NCI-H1048 (cell line): ENCODE measurements around the gene VTCN1.
"Not testable (repeated sequence)": the region's sequence is repeated elsewhere in the genome, so short reads cannot be mapped to it uniquely, and the experiment has no call there.

Source experiments
- DNase-seq: peaks from one replicate; lab custom pipeline; 2025; lab: John Stamatoyannopoulos, UW

Gene VTCN1, protein sequence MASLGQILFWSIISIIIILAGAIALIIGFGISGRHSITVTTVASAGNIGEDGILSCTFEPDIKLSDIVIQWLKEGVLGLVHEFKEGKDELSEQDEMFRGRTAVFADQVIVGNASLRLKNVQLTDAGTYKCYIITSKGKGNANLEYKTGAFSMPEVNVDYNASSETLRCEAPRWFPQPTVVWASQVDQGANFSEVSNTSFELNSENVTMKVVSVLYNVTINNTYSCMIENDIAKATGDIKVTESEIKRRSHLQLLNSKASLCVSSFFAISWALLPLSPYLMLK

DNA sequence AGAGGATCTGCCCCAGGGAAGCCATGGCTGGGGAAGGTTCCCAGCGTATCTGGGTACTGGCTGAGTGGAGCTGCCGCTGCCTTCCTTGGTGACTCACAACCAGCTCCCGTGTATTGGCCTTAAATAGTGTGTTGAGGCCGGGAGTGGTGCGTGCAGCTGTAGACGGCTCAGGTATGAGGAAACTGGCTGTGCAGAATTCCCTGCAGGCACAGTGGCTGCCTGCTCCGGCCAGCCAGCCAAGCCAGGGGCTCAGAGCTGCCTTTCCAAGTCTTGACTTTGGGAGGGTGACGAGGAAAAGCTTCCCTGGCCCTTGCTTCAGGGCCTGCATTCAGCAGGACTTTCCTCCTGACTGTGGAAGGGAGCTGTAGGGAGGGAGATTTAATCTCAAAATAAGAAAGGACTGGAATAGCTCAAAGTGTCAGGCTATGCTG, at the start of gene VTCN1:
TSS of gene VTCN1 (minus strand) at position 97 of the 431 bp plus-strand sequence. CDS start at position 25, 72 bp downstream.
- DNase-seq: no peak

- no peak for DNase-seq
Measured at GRCh38 chr1:117258791-117259190, 48.1 kb upstream of the VTCN1 start.

GRCh38 chr1:117258075-117258474, 47.3 kb upstream of the VTCN1 start:
- not testable (repeated sequence) for DNase-seq

GRCh38 chr1:117257291-117257690, 46.6 kb upstream of the VTCN1 start:
- no peak for DNase-seq

DNA sequence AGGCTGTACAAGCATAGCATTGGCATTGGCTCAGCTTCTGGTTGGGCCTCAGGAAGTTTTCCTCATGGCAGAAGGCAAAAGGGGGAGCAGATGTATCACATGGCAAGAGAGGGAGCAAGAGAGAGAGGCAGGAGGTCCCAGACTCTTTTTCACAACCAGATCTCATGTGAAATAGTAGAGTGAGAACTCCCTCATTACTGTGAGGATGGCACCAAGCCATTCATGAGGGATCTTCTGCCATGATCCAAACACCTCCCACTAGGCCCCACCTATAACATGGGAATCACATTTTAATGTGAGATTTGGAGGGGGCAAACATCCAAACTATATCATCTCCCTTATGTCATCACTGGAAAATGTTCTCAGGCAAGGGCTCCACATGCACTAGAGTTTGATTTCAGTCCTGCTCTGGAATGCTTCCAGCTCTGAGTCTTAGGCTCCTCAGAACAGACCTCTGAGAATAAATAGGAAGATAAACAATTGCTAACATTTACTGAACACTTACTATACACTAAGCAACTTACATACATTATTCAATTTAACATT, 39.4 kb upstream of the VTCN1 start:
- DNase-seq: no peak

DNA sequence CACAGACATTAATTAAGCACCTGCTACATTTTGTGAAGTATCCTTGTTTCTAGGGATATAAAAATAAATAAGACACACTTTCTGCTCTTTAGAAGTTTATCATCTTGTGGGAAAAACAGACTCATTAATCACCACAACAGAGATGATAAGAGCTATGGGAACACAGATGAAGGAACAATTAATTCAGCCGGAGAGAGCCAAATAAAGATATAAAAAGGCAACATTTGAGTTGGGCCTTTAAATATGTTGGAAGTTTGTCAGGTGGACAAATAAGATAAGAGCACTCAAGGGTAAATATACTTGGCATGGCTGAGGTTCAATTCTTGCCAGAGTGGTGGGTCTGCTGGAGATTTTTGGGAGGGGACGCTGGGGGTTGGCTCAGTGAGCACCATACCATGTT, 34.2 kb upstream of the VTCN1 start:
- no peak for DNase-seq

DNA sequence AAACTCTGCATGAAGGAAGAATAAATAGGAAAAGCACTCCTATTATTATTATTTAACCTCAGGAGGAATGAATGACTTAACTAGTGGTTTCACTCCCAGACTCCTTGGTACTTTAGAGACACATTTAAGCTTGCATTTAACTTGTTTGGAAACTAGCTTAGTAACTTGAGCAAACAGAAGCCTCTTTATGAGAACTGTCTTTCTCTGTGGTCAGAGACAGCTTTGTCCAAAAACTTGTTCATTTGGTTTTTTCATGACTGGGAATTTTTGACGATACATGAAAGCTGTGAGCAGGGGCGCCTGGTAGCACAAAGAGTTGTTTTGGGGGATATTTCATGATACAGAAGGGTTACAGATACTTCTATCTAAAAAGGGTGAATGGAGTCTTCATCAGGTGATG, 33.6 kb upstream of the VTCN1 start:
- no peak for DNase-seq

DNA sequence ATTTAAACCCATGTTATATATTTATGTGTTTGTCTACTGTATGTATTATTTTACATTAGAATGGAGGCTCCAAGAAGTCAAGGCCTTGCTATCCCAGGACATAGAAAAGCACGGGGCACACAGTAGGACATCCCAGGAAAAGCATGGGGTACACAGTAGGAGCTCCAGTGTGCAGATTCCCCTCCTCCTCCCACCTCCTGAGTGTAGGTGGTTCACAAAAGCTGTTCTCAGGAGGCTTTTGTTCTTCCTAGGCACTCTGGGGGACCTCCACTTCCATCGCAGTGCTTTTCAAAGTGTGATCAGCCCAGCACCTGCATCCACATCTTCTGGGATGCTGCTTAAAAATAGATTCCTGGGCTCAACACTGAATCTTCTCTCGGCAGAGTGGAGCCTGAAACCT, 30.8 kb upstream of the VTCN1 start:
- DNase-seq: no peak

DNA sequence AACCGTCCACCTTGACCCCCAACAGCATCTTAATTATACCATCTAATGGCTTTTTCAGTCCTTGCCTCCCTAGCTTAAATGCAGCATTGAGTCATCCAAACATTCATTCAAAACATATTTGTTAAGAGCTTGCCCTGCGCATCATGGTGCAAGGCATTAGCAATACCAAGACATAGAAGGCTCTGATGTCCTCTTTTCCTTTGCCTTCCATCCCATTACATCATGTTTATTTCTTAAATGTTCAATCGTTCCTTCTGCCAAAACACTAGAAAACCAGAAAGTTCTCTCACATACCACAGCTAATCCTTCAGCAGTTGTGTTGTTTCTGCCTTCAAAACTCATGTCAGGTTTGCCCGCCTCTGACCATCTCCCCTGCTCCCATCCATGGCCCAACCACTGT, 29.8 kb upstream of the VTCN1 start:
- no peak for DNase-seq

DNA sequence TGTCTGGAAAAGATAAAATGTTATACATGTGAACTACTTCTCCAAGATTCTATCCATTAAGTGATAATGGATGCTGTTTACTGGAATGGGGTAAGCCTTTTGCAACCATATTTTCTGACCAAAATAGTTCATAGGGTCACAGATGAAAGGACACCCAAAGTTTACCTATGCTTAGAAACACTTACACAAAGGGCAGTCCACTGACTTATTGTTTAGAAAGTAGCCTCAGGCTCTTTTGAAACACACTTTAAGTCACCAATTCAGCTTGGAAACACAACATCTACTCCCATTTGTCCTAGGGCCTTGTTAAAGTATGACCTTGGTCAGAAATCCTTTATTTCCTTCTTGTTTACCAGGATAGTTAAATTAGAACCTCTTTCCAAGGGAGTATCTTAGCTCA, 28.7 kb upstream of the VTCN1 start:
- DNase-seq: no peak

DNA sequence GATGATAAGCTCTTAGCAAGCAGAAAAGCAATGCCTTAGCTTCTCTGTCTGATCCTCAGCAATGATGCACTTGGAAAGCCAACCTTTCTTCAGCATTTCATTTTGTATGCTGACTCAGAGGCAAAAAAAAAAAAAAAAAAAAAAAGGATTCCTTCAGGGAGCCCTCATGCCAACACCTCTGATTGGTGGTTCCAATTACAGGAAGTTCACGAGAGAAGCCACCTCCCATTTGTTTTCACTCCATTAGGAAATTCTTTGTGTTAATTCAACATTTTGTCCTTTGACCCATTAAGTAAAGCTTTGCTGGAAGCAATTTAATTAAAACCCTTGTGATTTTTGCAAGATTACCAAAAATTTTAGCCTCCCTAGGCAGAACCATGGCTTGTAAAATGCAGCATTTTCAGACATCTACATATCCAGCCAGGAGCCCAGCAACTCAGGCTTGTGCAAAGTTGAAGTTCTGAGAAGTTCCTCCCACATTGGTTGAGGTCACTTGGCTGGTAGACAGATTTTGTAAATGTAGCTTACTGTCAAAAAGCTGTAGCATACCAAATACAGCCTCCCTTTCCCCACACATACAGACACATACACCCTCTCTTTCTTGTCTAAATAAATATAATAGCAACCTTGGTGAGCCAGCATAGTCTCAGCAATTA, 27.1 kb upstream of the VTCN1 start:
- no peak for DNase-seq

DNA sequence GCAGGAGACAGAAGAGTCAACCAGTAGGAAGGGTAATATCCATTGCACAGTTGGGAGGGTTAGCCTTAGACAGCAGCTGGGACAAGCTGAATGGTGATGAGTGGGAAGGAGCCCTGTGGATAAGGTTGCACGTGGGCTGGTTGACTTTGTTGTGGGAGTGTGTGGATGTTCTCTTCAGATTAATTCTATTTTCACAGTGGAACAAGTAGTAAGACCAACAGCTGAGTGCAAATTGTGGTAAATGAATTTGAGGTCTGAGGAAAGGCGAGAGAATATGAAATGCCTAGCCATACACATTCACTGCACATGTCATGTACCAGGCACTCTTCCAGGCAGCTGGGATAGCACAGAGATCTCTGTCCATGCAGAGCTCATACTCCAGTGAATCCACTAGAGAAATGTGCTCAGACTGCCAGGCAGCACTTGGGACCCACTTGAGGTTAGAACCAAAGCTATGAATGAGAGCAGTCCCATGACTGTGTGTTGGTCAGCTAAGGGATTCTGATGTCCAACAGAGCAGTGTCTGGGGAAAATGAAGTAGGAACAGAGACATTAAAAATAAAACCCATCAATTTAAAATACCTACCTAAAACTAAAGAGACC, 25.2 kb upstream of the VTCN1 start:
- DNase-seq: no peak

- DNase-seq: peak; percentile 88
Measured at GRCh38 chr1:117232531-117232930, 21.8 kb upstream of the VTCN1 start.

DNA sequence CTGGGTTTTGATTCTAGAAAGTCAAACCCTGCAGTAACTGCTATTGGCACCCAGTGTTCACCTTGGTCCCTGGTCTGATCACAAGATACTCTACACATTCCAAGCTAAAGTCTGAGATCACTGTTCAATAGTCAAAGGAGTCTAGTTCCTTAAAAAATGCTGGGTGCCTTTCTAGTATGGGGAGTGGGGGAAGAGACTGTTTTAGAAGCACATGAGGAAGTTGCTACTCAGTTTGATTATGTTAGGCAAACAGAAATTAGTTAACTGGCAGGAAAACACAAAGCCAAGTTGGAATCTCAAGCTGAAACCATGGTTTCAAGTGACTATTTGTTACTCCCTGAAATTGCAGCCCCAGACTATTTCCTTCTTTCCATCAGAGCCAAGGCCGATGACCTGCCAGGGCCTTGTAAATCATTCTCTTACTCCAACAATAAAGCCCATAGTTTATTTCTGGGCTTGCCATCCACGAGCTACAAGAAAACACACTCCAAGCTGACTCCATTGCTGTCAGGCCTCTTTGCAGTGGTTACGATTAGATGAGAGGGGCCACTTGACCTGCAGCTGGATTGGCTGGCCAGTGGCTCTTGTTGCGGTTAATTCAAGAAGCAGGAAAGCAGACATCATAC, 21.1 kb upstream of the VTCN1 start:
- peak; percentile 21 for DNase-seq

DNA sequence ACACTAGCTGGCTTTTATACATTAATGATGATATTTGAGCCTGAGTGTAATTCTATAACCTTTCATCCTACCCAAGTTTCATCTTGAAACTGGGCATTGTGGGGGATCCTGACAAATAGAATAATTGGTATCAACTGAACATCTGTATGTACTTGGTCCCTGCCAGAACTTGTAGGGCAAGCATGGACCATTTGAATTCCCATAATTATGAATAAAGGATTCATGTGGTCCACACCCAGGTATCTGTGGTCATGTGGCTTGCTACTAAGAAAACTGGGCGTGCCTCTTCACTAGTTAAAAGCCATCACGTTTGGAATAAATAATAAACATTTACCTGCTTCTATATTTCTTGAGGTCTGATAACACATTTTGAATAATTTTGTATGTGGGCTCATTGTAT, 20.6 kb upstream of the VTCN1 start:
- DNase-seq: no peak

DNA sequence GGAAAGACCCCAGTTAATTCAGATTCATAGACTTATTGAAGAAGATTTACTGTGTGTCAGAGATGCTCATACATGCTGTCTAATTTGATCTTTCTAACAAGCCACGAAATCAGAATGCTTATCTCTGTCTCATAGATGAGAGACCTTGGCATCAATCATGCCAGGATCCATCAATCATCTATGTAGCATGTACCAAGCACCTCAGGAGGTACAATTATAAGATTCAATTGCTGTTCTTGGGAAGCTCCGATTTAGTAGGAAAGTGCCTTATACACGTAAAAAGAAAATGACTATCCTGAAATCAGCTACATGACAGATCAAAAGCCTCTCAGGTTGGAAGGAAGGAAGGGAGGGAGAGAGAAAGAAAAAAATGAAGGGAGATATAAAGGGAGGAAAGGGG, 18.5 kb upstream of the VTCN1 start:
- no peak for DNase-seq

- no peak for DNase-seq
Measured at GRCh38 chr1:117225931-117226330, 15.2 kb upstream of the VTCN1 start.

GRCh38 chr1:117216718-117217117, 6.0 kb upstream of the VTCN1 start:
- DNase-seq: no peak

DNA sequence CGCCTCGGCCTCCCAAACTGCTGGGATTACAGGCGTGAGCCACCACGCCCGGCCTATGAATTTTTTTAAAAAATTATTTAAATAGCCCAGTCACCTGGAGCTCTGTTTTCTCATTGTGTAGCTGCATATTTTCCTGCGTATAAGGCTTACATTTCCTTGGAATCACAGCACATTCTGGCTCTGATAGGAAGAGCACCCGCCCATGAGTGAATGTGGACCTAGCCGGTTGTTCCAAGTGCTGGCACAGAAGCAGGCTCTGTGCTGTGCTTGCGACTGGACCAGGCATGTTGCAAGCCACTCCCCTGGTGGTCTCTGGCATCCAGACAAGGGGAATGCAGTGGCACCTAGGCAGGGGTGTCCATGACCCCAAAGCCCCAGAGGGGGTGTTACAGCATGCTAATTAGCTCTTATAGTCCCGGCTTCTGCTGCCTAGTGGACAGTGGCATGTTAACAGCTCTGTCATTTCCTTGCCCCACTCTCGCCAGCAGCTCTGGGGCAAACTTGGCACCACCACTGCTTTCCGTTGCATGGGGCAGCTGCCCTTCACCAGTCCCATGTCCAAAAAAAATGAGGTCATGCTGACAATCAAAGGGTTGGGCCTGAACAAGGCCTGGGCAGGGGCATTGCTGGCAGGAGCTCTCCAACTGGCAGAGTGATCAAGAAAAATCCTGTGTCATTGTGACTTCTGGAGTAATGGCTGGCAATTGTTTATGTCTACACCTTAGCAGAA, 5.2 kb upstream of the VTCN1 start:
- DNase-seq: no peak

- DNase-seq: no peak
Measured at GRCh38 chr1:117215019-117215418, 4.3 kb upstream of the VTCN1 start.

DNA sequence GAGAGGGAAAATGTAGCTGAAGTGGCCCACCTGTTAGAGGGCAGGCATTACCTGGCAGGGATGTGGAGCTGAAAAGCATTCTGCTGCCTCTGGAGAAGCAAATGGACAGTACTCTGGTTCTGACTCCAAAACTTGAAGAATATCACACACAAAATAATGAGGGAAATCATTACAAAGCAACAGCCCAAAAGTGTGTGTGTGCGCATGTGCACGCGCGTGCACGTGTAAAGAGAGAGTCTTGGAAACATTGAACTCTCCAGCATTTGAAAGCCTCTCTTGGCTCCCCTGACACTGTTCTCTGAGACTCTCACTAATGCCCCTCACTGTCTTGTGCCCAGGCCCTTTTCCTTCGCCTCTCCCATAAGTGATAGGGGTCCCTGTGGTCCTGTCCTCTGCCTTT, 2.3 kb upstream of the VTCN1 start:
- DNase-seq: no peak

- no peak for DNase-seq
Measured at GRCh38 chr1:117210386-117210785, 341 bp downstream of the VTCN1 start.
